ENCODE measurements around the gene ANKRD13C.

ANKRD13C gene

DNA sequence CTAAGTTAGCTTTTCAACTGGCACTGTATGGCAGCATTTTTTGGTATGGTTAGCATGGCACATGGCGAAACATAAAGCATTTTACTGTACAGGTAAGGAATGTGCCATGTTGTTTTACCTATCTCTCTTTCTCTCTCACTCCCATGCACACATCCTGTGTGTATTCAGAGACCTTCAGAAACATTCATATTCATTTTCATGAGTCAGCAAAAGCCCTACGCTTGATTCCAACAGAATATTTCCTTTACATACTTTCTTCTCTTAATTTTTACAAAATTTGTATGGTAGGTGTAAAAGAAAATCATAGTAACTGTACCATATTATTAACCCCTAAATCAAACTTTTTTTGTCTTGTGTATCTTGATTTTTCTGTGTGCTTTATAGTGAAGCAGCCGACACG is 123.0 kb downstream of the ANKRD13C start:
- TF ChIP-seq TAF1 (IDR thresholded peaks at IDR 0.05; ENCODE audit: borderline replicate concordance, insufficient read depth, low read length) (no peak), FOXP2 (optimal IDR thresholded peaks at IDR 0.05; ENCODE audit: borderline replicate concordance, extremely low read depth, extremely low read length, insufficient read depth) (no peak), POLR2AphosphoS5 (IDR thresholded peaks at IDR 0.05; ENCODE audit: low read depth, low read length) (no peak), SIN3A (IDR thresholded peaks at IDR 0.05; ENCODE audit: borderline replicate concordance, insufficient read depth, low read length) (no peak)
- TF ChIP-seq, protein P1, sequence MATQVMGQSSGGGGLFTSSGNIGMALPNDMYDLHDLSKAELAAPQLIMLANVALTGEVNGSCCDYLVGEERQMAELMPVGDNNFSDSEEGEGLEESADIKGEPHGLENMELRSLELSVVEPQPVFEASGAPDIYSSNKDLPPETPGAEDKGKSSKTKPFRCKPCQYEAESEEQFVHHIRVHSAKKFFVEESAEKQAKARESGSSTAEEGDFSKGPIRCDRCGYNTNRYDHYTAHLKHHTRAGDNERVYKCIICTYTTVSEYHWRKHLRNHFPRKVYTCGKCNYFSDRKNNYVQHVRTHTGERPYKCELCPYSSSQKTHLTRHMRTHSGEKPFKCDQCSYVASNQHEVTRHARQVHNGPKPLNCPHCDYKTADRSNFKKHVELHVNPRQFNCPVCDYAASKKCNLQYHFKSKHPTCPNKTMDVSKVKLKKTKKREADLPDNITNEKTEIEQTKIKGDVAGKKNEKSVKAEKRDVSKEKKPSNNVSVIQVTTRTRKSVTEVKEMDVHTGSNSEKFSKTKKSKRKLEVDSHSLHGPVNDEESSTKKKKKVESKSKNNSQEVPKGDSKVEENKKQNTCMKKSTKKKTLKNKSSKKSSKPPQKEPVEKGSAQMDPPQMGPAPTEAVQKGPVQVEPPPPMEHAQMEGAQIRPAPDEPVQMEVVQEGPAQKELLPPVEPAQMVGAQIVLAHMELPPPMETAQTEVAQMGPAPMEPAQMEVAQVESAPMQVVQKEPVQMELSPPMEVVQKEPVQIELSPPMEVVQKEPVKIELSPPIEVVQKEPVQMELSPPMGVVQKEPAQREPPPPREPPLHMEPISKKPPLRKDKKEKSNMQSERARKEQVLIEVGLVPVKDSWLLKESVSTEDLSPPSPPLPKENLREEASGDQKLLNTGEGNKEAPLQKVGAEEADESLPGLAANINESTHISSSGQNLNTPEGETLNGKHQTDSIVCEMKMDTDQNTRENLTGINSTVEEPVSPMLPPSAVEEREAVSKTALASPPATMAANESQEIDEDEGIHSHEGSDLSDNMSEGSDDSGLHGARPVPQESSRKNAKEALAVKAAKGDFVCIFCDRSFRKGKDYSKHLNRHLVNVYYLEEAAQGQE (IDR thresholded peaks at IDR 0.05; ENCODE audit: insufficient read depth in 1 of 2, low read depth in 2 of 2, low read length in 2 of 2) = no peak

DNA sequence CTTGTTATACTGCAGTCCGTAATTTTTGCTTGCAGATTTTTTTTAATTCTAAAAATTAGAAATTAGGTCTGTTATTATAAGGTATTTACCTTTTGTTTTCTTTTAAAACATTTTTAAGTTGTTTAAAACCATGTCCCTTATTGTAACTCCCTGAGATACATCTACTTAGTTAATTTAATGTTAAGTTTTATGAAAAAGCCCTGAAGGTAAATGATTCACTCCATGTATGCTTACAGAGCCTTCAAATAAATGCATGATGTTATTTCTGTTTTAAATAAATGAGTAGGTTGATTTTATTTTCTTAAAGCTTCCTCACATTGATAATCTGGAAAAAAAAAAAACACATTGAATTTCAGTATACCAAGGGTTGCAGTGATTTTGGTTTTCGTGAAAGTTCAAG is 125.9 kb downstream of the ANKRD13C start:
- TF ChIP-seq SIN3A (IDR thresholded peaks at IDR 0.05; ENCODE audit: borderline replicate concordance, insufficient read depth, low read length) (no peak), POLR2AphosphoS5 (IDR thresholded peaks at IDR 0.05; ENCODE audit: low read depth, low read length) (no peak), FOXP2 (optimal IDR thresholded peaks at IDR 0.05; ENCODE audit: borderline replicate concordance, extremely low read depth, extremely low read length, insufficient read depth) (no peak), TAF1 (IDR thresholded peaks at IDR 0.05; ENCODE audit: borderline replicate concordance, insufficient read depth, low read length) (no peak)
- TF ChIP-seq, protein P1 (IDR thresholded peaks at IDR 0.05; ENCODE audit: insufficient read depth in 1 of 2, low read depth in 2 of 2, low read length in 2 of 2) = no peak

DNA sequence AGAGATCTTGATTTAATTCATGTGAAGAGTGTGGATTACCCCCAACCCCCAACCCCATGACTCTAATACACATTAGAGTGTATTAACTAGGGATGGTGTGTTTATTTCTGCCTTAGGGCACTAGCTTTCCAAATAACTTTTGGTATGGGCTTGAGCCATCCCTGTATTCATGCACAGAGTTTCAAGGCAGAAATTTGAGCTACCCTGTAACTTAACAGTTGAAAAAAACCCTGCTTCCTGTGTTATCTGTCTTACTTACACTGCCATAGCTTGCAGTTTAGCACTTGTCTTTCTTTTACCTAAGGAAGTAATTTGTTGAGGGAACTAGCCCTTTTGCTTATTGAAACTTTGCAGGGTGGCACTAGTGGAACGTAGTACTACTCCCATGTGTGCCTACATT is 127.1 kb downstream of the ANKRD13C start:
- no peak for TF ChIP-seq POLR2AphosphoS5 (IDR thresholded peaks at IDR 0.05; ENCODE audit: low read depth, low read length)
- TF ChIP-seq, protein P1 (IDR thresholded peaks at IDR 0.05; ENCODE audit: insufficient read depth in 1 of 2, low read depth in 2 of 2, low read length in 2 of 2) = no peak
- no peak for TF ChIP-seq FOXP2 (optimal IDR thresholded peaks at IDR 0.05; ENCODE audit: borderline replicate concordance, extremely low read depth, extremely low read length, insufficient read depth)
- no peak for TF ChIP-seq TAF1 (IDR thresholded peaks at IDR 0.05; ENCODE audit: borderline replicate concordance, insufficient read depth, low read length)
- no peak for TF ChIP-seq SIN3A (IDR thresholded peaks at IDR 0.05; ENCODE audit: borderline replicate concordance, insufficient read depth, low read length)

DNA sequence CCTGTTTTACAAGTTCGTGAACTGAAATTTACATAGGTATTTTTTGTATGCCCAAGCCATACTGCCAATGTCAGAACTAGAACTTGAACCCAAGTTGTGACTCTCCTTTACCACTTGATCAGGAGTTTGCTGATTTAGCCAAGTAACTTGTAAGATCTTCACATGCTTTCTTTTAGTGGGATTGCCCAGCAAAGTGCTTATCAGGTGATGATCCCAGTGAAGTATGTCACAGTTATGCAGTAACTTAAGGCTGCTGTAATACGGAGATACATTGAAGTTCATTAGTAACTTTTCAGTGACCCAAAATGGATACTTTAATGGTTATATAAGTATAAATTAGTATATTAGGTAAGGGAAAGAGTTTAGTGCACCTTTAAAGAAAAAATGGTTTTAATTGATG is 129.6 kb downstream of the ANKRD13C start:
- TF ChIP-seq, protein P1 (IDR thresholded peaks at IDR 0.05; ENCODE audit: insufficient read depth in 1 of 2, low read depth in 2 of 2, low read length in 2 of 2) = no peak

DNA sequence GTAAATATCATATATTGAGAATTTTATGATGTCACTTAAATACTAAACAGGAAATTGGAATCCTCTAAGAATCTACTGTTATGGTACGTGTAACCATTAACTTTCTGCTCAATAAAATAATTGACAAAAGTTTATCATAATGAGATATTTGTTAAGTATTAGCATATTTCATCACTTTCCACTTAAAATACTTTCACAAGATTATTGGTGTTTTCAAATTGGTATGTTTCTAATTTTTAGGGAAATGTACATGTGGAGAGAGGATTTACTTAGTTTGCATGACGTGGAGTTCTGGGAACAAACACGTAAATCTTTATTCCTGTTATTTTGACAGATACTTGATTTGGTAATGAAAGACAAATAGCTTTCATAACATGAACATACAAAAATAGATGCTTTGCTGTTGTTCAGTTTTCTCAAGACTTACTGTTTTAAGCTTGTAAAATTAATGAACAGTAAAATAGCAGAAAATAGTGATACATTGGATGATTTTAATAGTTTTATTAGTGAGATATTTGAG is 131.7 kb downstream of the ANKRD13C start:
- TF ChIP-seq FOXP2 (optimal IDR thresholded peaks at IDR 0.05; ENCODE audit: borderline replicate concordance, extremely low read depth, extremely low read length, insufficient read depth) (no peak), POLR2AphosphoS5 (IDR thresholded peaks at IDR 0.05; ENCODE audit: low read depth, low read length) (no peak), SIN3A (IDR thresholded peaks at IDR 0.05; ENCODE audit: borderline replicate concordance, insufficient read depth, low read length) (no peak), TAF1 (IDR thresholded peaks at IDR 0.05; ENCODE audit: borderline replicate concordance, insufficient read depth, low read length) (no peak)
- TF ChIP-seq, protein P1 (IDR thresholded peaks at IDR 0.05; ENCODE audit: insufficient read depth in 1 of 2, low read depth in 2 of 2, low read length in 2 of 2) = no peak
